ENCODE measurements around the gene ATG10. TPM values are rescaled to one million over a fixed set of nuclear protein-coding genes. Genes with fewer than 3 reads are reported as not detected.

ATG10 gene
- total and polyA plus RNA-seq, 2 of the 13 experiments (the other 11 are each of a cell fraction or from before 2014, with no cell fraction given), result 2.0 to 5.7 TPM

DNA sequence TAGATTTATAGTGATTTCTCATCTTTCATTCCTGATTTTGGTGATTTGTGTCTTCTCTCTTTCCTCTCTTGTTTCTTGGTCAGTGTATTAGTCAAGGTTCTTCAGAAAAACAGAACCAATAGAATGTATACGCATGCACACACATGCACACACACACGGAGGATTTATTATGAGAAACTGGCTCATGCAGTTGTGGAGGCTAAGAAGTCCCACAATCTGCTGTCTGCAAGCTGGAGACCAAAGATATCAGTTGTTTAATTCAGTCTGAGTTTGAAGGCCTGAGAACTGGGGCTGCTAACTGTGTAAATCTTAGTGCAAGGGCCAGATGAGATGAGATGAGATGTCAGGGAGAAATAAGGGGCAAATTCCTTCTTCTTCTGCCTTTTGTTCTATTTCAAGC, 312.1 kb downstream of the ATG10 start:
- ChIA-PET POLR2A (no interaction called here), CTCF (ENCODE audit: low intra/inter-chr PET ratio, low total read pairs) (no interaction called here)
- no peak for FAIRE-seq

DNA sequence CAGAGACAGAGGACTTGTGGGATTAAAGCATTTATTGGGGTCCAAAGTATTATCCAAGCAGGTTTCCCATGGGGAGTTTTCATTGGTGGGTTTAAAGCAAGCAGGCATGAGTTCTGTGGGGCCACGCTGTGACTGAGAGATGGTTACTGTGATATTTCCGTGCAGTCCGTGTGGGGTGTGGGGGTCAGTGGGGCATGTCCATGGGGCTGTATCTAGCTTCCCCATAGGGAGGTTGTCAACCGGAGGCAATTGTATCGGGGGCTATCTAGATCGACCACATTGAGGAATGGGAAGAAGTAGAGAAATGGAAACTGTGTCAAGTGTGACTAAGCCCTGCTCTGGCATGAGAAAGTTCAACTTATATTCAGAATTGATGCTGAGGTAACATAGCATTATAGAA, 313.4 kb downstream of the ATG10 start:
- CTCF ChIA-PET (ENCODE audit: low intra/inter-chr PET ratio, low total read pairs), result no interaction called here
- Histone ChIP-seq H3K27me3 (ENCODE audit: control insufficient read depth in 1 of 2, insufficient read depth in 2 of 2, low read length in 2 of 2) (no peaks in the 10 kb centered on the region), H3K27ac (ENCODE audit: extremely low read length, insufficient read depth, low read length) (no peak overlapping the region), H3K36me3 (replicated peaks in 1 of 2; ENCODE audit: control insufficient read depth in 1 of 2, insufficient read depth in 2 of 2, low read length in 2 of 2) (no peaks in the 10 kb centered on the region), H3K4me2 (ENCODE audit: low read depth, low read length) (no peak overlapping the region), H4K20me1 (ENCODE audit: insufficient read depth, low read length) (no peaks in the 10 kb centered on the region), H3K9me3 (ENCODE audit: low read length) (no peaks in the 10 kb centered on the region), H3K4me1 (ENCODE audit: insufficient read depth, low read length) (peaks cover 26% of the 10 kb centered on the region), H2AFZ (ENCODE audit: low read length) (no peak overlapping the region), H3K9ac (ENCODE audit: insufficient read depth, low read depth, low read length) (no peak overlapping the region), H3K4me3 (replicated peaks in 1 of 3; ENCODE audit: insufficient read depth in 1 of 3, low read depth in 2 of 3, low read length in 3 of 3) (no peak overlapping the region), H3K79me2 (ENCODE audit: insufficient read depth, low read length) (no peaks in the 10 kb centered on the region)
- DNase-seq (ENCODE audit: low spot score), result no peak
- in situ Hi-C loops (cut with HindIII; ENCODE audit: extremely low pct_ligation_motif_present, low pct_unique_long_range_greater_than_20kb) (no loop called here), intact Hi-C loops (cut with micrococcal nuclease; ENCODE audit: unreplicated experiment) (no loop called here)
- no TSS peak for BruUV-seq (replicated peaks)
- ATAC-seq, result no peak
- no peak for FAIRE-seq
- POLR2A ChIA-PET, result no interaction called here
- TF ChIP-seq, protein P1, sequence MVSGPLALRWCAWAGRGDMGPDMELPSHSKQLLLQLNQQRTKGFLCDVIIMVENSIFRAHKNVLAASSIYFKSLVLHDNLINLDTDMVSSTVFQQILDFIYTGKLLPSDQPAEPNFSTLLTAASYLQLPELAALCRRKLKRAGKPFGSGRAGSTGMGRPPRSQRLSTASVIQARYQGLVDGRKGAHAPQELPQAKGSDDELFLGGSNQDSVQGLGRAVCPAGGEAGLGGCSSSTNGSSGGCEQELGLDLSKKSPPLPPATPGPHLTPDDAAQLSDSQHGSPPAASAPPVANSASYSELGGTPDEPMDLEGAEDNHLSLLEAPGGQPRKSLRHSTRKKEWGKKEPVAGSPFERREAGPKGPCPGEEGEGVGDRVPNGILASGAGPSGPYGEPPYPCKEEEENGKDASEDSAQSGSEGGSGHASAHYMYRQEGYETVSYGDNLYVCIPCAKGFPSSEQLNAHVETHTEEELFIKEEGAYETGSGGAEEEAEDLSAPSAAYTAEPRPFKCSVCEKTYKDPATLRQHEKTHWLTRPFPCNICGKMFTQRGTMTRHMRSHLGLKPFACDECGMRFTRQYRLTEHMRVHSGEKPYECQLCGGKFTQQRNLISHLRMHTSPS (CRISPR knock-in tag; IDR thresholded peaks at IDR 0.05; ENCODE audit: low read depth), result no peak
- TF ChIP-seq ZNF367 (CRISPR knock-in tag; IDR thresholded peaks at IDR 0.05; ENCODE audit: borderline replicate concordance) (no peak), ZBTB38 (CRISPR knock-in tag; IDR thresholded peaks at IDR 0.05) (no peak), KDM2A (CRISPR knock-in tag; IDR thresholded peaks at IDR 0.05; ENCODE audit: borderline replicate concordance, low read depth) (no peak), ZFYVE20 (CRISPR knock-in tag; IDR thresholded peaks at IDR 0.05; ENCODE audit: borderline replicate concordance, low read depth) (no peak), NFATC3 (CRISPR knock-in tag; IDR thresholded peaks at IDR 0.05) (no peak)
- 97% methylated on average over 6 of the region's 6 CpGs for WGBS (ENCODE audit: low lambda C conversion rate)

More for the DNA sequence above, 312.1 kb downstream of the ATG10 start:
- in situ Hi-C loops (cut with HindIII; ENCODE audit: extremely low pct_ligation_motif_present, low pct_unique_long_range_greater_than_20kb) (no loop called here), intact Hi-C loops (cut with micrococcal nuclease; ENCODE audit: unreplicated experiment) (no loop called here)
- Histone ChIP-seq H2AFZ (ENCODE audit: low read length) (no peak overlapping the region), H3K27me3 (ENCODE audit: control insufficient read depth in 1 of 2, insufficient read depth in 2 of 2, low read length in 2 of 2) (no peaks in the 10 kb centered on the region), H3K9ac (ENCODE audit: insufficient read depth, low read depth, low read length) (no peak overlapping the region), H3K4me2 (ENCODE audit: low read depth, low read length) (no peak overlapping the region), H3K9me3 (ENCODE audit: low read length) (no peaks in the 10 kb centered on the region), H3K4me3 (replicated peaks in 1 of 3; ENCODE audit: insufficient read depth in 1 of 3, low read depth in 2 of 3, low read length in 3 of 3) (no peak overlapping the region), H3K79me2 (ENCODE audit: insufficient read depth, low read length) (peaks cover 9% of the 10 kb centered on the region), H4K20me1 (ENCODE audit: insufficient read depth, low read length) (no peaks in the 10 kb centered on the region), H3K27ac (ENCODE audit: extremely low read length, insufficient read depth, low read length) (no peak overlapping the region), H3K36me3 (replicated peaks in 1 of 2; ENCODE audit: control insufficient read depth in 1 of 2, insufficient read depth in 2 of 2, low read length in 2 of 2) (no peaks in the 10 kb centered on the region), H3K4me1 (ENCODE audit: insufficient read depth, low read length) (peaks cover 28% of the 10 kb centered on the region)
- WGBS (ENCODE audit: low lambda C conversion rate), result 93% methylated on average over 2 of the region's 2 CpGs
- BruUV-seq (replicated peaks), result no TSS peak
- TF ChIP-seq KLF12 (CRISPR knock-in tag; IDR thresholded peaks at IDR 0.05; ENCODE audit: borderline replicate concordance), result no peak
- no peak for TF ChIP-seq SOX5 (CRISPR knock-in tag; IDR thresholded peaks at IDR 0.05; ENCODE audit: borderline replicate concordance)
- no peak for TF ChIP-seq ATRX (CRISPR knock-in tag; IDR thresholded peaks at IDR 0.05; ENCODE audit: borderline replicate concordance)
- TF ChIP-seq ZNF776 (CRISPR knock-in tag; IDR thresholded peaks at IDR 0.05), result no peak
- TF ChIP-seq SRF (IDR thresholded peaks at IDR 0.05; ENCODE audit: low read depth, low read length), result no peak
- no peak for TF ChIP-seq ZNF614 (CRISPR knock-in tag; IDR thresholded peaks at IDR 0.05; ENCODE audit: borderline replicate concordance)
- no peak for TF ChIP-seq SCMH1 (CRISPR knock-in tag; IDR thresholded peaks at IDR 0.05; ENCODE audit: borderline replicate concordance)
- TF ChIP-seq ZFP36L1 (CRISPR knock-in tag; IDR thresholded peaks at IDR 0.05), result no peak
- TF ChIP-seq FOSL1 (CRISPR knock-in tag; IDR thresholded peaks at IDR 0.05; ENCODE audit: borderline replicate concordance), result no peak
- TF ChIP-seq, protein P2, sequence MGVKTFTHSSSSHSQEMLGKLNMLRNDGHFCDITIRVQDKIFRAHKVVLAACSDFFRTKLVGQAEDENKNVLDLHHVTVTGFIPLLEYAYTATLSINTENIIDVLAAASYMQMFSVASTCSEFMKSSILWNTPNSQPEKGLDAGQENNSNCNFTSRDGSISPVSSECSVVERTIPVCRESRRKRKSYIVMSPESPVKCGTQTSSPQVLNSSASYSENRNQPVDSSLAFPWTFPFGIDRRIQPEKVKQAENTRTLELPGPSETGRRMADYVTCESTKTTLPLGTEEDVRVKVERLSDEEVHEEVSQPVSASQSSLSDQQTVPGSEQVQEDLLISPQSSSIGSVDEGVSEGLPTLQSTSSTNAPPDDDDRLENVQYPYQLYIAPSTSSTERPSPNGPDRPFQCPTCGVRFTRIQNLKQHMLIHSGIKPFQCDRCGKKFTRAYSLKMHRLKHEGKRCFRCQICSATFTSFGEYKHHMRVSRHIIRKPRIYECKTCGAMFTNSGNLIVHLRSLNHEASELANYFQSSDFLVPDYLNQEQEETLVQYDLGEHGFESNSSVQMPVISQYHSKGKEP (CRISPR knock-in tag; IDR thresholded peaks at IDR 0.05), result no peak
- ATAC-seq (no peak), DNase-seq (ENCODE audit: low spot score) (no peak)
